ENCODE data around the gene DPH1.
A peak's percentile ranks its signal among the peaks of the same experiment; 100 is the strongest.

Gene DPH1

GRCh38 chr17:2023692-2024571 lies 6.0 kb upstream of the DPH1 start:
- no peak for TF ChIP-seq CTCF (IDR thresholded peaks at IDR 0.05; ENCODE audit: borderline replicate concordance, insufficient read depth, low read depth, low read length)
- no peak overlapping the region for H3K4me3 ChIP-seq (ENCODE audit: low read depth, low read length)

GRCh38 chr17:2024572-2025219 lies 5.3 kb upstream of the DPH1 start:
- H3K4me3 ChIP-seq (ENCODE audit: low read depth, low read length) = peak overlapping the region; percentile 43
- TF ChIP-seq CTCF (IDR thresholded peaks at IDR 0.05; ENCODE audit: borderline replicate concordance, insufficient read depth, low read depth, low read length) = no peak

GRCh38 chr17:2025220-2025621 lies 4.7 kb upstream of the DPH1 start, which contains the start of gene RTN4RL1:
Gene RTN4RL1 (minus strand): TSS chr17:2025334. CDS start chr17:2024865, 469 bp downstream.
- H3K4me3 ChIP-seq (ENCODE audit: low read depth, low read length) = peak within 1 kb of the TSS; percentile 43
- TF ChIP-seq CTCF (IDR thresholded peaks at IDR 0.05; ENCODE audit: borderline replicate concordance, insufficient read depth, low read depth, low read length) = no peak

- TF ChIP-seq CTCF (IDR thresholded peaks at IDR 0.05; ENCODE audit: borderline replicate concordance, insufficient read depth, low read depth, low read length) = peak; percentile 32; the same call in 1 of the 2 replicates
- peak overlapping the region; percentile 43 for H3K4me3 ChIP-seq (ENCODE audit: low read depth, low read length)
Measured at GRCh38 chr17:2025622-2026309, 4.2 kb upstream of the DPH1 start.

- H3K4me3 ChIP-seq (ENCODE audit: low read depth, low read length) = no peak overlapping the region
- TF ChIP-seq CTCF (IDR thresholded peaks at IDR 0.05; ENCODE audit: borderline replicate concordance, insufficient read depth, low read depth, low read length) = no peak
Measured at GRCh38 chr17:2027528-2028233, 2.3 kb upstream of the DPH1 start.

- H3K4me3 ChIP-seq (ENCODE audit: low read depth, low read length) = no peak overlapping the region
- TF ChIP-seq CTCF (IDR thresholded peaks at IDR 0.05; ENCODE audit: borderline replicate concordance, insufficient read depth, low read depth, low read length) = no peak
Measured at GRCh38 chr17:2028234-2028614, 1.7 kb upstream of the DPH1 start.
